HG02981 (cell line): ENCODE measurements around the gene E2F1.
"Not testable (repeated sequence)": the region's sequence is repeated elsewhere in the genome, so short reads cannot be mapped to it uniquely, and the experiment has no call there.

ENCODE experiments used
- ATAC-seq: cut with Tn5 transposase; IDR thresholded peaks from one replicate; pipeline ENCODE4 v1.9.1; 2021; ENCODE audit warnings: mild to moderate bottlenecking, moderate library complexity; ENCODE audit not compliant: unreplicated experiment

E2F1 gene

GRCh38 chr20:33646191-33646590, 40.0 kb downstream of the E2F1 start:
- ATAC-seq, result no peak

GRCh38 chr20:33645396-33645795, 40.8 kb downstream of the E2F1 start:
- no peak for ATAC-seq

- ATAC-seq, result no peak
Measured at GRCh38 chr20:33645072-33645358, 41.2 kb downstream of the E2F1 start.

GRCh38 chr20:33644313-33645071, 41.7 kb downstream of the E2F1 start:
- ATAC-seq, result no peak

- ATAC-seq, result no peak
Measured at GRCh38 chr20:33640287-33640686, 45.9 kb downstream of the E2F1 start.

- ATAC-seq, result no peak
Measured at GRCh38 chr20:33636776-33637175, 49.4 kb downstream of the E2F1 start.

GRCh38 chr20:33635341-33635740, 50.8 kb downstream of the E2F1 start:
- no peak for ATAC-seq

GRCh38 chr20:33631910-33632309, 54.3 kb downstream of the E2F1 start:
- ATAC-seq, result not testable (repeated sequence)

- no peak for ATAC-seq
Measured at GRCh38 chr20:33630507-33630906, 55.7 kb downstream of the E2F1 start.

- no peak for ATAC-seq
Measured at GRCh38 chr20:33629979-33630378, 56.2 kb downstream of the E2F1 start.

- ATAC-seq, result no peak
Measured at GRCh38 chr20:33629533-33629932, 56.7 kb downstream of the E2F1 start.

- no peak for ATAC-seq
Measured at GRCh38 chr20:33627577-33628216, 58.5 kb downstream of the E2F1 start.

GRCh38 chr20:33626190-33626589, 60.0 kb downstream of the E2F1 start:
- ATAC-seq, result no peak
